Smooth muscle cell (in vitro differentiated cells): Measurements from ENCODE around the gene NDUFB2. TPM values are rescaled to one million over a fixed set of nuclear protein-coding genes. Genes with fewer than 3 reads are reported as not detected.

Experiments
- DNase-seq: peaks from one replicate; lab custom pipeline; 2025; ENCODE audit not compliant: unreplicated experiment; lab: John Stamatoyannopoulos, UW
- H2AFZ ChIP-seq: fragments of 200-600 bp; sonication (generic); 2 replicates; pipeline ENCODE4 v1.6.0; 2016; ENCODE audit warnings: antibody characterized with exemption, low read depth, mild to moderate bottlenecking
- H3F3A ChIP-seq: fragments of 200-600 bp; sonication (generic); 2 replicates; pipeline ENCODE4 v1.6.0; 2017; ENCODE audit warnings: antibody characterized with exemption, low read depth
- H3K27ac ChIP-seq: fragments of 200-600 bp; sonication (generic); 2 replicates; pipeline ENCODE4 v1.5.1; 2016; ENCODE audit warnings: low read depth, mild to moderate bottlenecking
- H3K27me3 ChIP-seq: fragments of 200-600 bp; sonication (generic); 2 replicates; pipeline ENCODE4 v1.6.1; 2016; ENCODE audit warnings: low read depth, mild to moderate bottlenecking
- H3K36me3 ChIP-seq: fragments of 200-600 bp; sonication (generic); 2 replicates; pipeline ENCODE4 v1.5.1; 2016; ENCODE audit warnings: low read depth
- H3K4me1 ChIP-seq: fragments of 200-600 bp; sonication (generic); 2 replicates; pipeline ENCODE4 v1.5.1; 2016; ENCODE audit warnings: low read depth
- H3K4me2 ChIP-seq: fragments of 200-600 bp; sonication (generic); 2 replicates; pipeline ENCODE4 v1.6.0; 2016; ENCODE audit warnings: mild to moderate bottlenecking
- H3K4me3 ChIP-seq: fragments of 200-600 bp; sonication (generic); 2 replicates; pipeline ENCODE4 v1.5.1; 2016; ENCODE audit warnings: mild to moderate bottlenecking
- H3K79me2 ChIP-seq: fragments of 200-600 bp; sonication (generic); 2 replicates; pipeline ENCODE4 v1.6.0; 2016; ENCODE audit warnings: low read depth, mild to moderate bottlenecking
- H3K9ac ChIP-seq: fragments of 200-600 bp; sonication (generic); 2 replicates; pipeline ENCODE4 v1.6.0; 2016; ENCODE audit warnings: low read depth
- H3K9me3 ChIP-seq: fragments of 200-600 bp; sonication (generic); replicated peaks from 2 replicates; pipeline ENCODE4 v1.5.1; 2016; ENCODE audit warnings: low read depth
- H4K20me1 ChIP-seq: fragments of 200-600 bp; sonication (generic); 2 replicates; pipeline ENCODE4 v1.6.0; 2016; ENCODE audit warnings: low read depth
- CTCF ChIP-seq: fragments of 200-600 bp; sonication (generic); IDR thresholded peaks from 2 replicates; pipeline ENCODE4 v1.5.1; 2017; ENCODE audit warnings: borderline replicate concordance, mild to moderate bottlenecking, antibody characterized with exemption; ENCODE audit not compliant: insufficient read depth, poor library complexity, severe bottlenecking
- WGBS: methylation state at CpG from one replicate; pipeline ENCODE4 v1.1.7; 2016; ENCODE audit warnings: low lambda C conversion rate; 5-methylcytosine and 5-hydroxymethylcytosine counted together
- polyA plus RNA-seq: library from polyadenylated mRNA; unstranded; fragments of >200 nt; fragmentation: Nextera tagmentation; extraction: Ambion mirVana; gene quantifications from 2 replicates; pipeline ENCODE4 v1.2.1, GENCODE V29; 2016
- total RNA-seq: library from RNA; depleted of rRNA; stranded (reverse); fragments of >200 nt; gene quantifications from 2 replicates; pipeline ENCODE4 v1.2.3, GENCODE V29; 2014

NDUFB2 gene
- total and polyA plus RNA-seq, 2 experiments from 2014 or later: 376 to 380 TPM

GRCh38 chr7:140673774-140674155 lies 22.7 kb upstream of the NDUFB2 start:
- H2AFZ ChIP-seq: peak overlapping the region; percentile 76
- no peak for TF ChIP-seq CTCF
- no peaks in the 10 kb centered on the region for H3K4me1 ChIP-seq
- no peak overlapping the region for H3K9ac ChIP-seq
- H3F3A ChIP-seq: peaks cover 3% of the 10 kb centered on the region
- H3K79me2 ChIP-seq: no peaks in the 10 kb centered on the region
- no peak overlapping the region for H3K27ac ChIP-seq
- peak overlapping the region; percentile 57 for H3K4me3 ChIP-seq
- 61% methylated on average over 18 of the region's 18 CpGs for WGBS
- DNase-seq: no peak
- peak overlapping the region; percentile 91 for H3K4me2 ChIP-seq
- H3K27me3 ChIP-seq: no peaks in the 10 kb centered on the region
- no peaks in the 10 kb centered on the region for H4K20me1 ChIP-seq
- H3K9me3 ChIP-seq: no peaks in the 10 kb centered on the region
- H3K36me3 ChIP-seq: no peaks in the 10 kb centered on the region

- 95% methylated on average over 5 of the region's 5 CpGs for whole genome bisulfite sequencing
- H3K4me3 ChIP-seq: no peak overlapping the region
- H3K9me3 ChIP-seq: no peaks in the 10 kb centered on the region
Observed at GRCh38 chr7:140674356-140674800, 22.1 kb upstream of the NDUFB2 start.

GRCh38 chr7:140674899-140675701 lies 21.4 kb upstream of the NDUFB2 start:
- TF ChIP-seq CTCF: peak; percentile 23
- Histone ChIP-seq H3F3A (peaks cover 3% of the 10 kb centered on the region), H2AFZ (no peak overlapping the region), H3K4me3 (no peak overlapping the region), H3K9me3 (no peaks in the 10 kb centered on the region), H3K27me3 (no peaks in the 10 kb centered on the region), H3K79me2 (no peaks in the 10 kb centered on the region), H3K4me2 (no peak overlapping the region), H3K36me3 (no peaks in the 10 kb centered on the region), H4K20me1 (no peaks in the 10 kb centered on the region), H3K9ac (no peak overlapping the region), H3K27ac (no peak overlapping the region), H3K4me1 (no peaks in the 10 kb centered on the region)
- no peak for DNase-seq
- 61% methylated on average over 8 of the region's 8 CpGs for WGBS

More at GRCh38 chr7:140674356-140674800, 22.1 kb upstream of the NDUFB2 start:
- H2AFZ ChIP-seq: no peak overlapping the region
- no peaks in the 10 kb centered on the region for H3K4me1 ChIP-seq
- no peak overlapping the region for H3K9ac ChIP-seq
- DNase-seq: no peak
- H3K4me2 ChIP-seq: no peak overlapping the region
- no peaks in the 10 kb centered on the region for H4K20me1 ChIP-seq
- H3K27ac ChIP-seq: no peak overlapping the region
- no peaks in the 10 kb centered on the region for H3K36me3 ChIP-seq
- H3K27me3 ChIP-seq: no peaks in the 10 kb centered on the region
- H3F3A ChIP-seq: peaks cover 3% of the 10 kb centered on the region
- TF ChIP-seq CTCF: no peak
- no peaks in the 10 kb centered on the region for H3K79me2 ChIP-seq

GRCh38 chr7:140675726-140676125 lies 20.8 kb upstream of the NDUFB2 start:
- H3K27ac ChIP-seq: no peak overlapping the region
- no peaks in the 10 kb centered on the region for H3K9me3 ChIP-seq
- no peaks in the 10 kb centered on the region for H4K20me1 ChIP-seq
- no peak overlapping the region for H2AFZ ChIP-seq
- no peak for DNase-seq
- H3K9ac ChIP-seq: no peak overlapping the region
- H3K36me3 ChIP-seq: no peaks in the 10 kb centered on the region
- no peak overlapping the region for H3K4me3 ChIP-seq
- H3K79me2 ChIP-seq: no peaks in the 10 kb centered on the region
- no peak for TF ChIP-seq CTCF
- H3K27me3 ChIP-seq: no peaks in the 10 kb centered on the region
- H3K4me2 ChIP-seq: no peak overlapping the region
- no peaks in the 10 kb centered on the region for H3K4me1 ChIP-seq
- peaks cover 3% of the 10 kb centered on the region for H3F3A ChIP-seq
- WGBS: 92% methylated on average over 4 of the region's 4 CpGs
